Muscle layer of duodenum (tissue), 2 donors: ENCODE measurements around the gene B2M.
"Not testable (repeated sequence)": the region's sequence is repeated elsewhere in the genome, so short reads cannot be mapped to it uniquely, and the experiment has no call there.

Experiments used
- H3K27ac ChIP-seq: one replicate; pipeline ENCODE4 v1.7.0; 2013; ENCODE audit warnings: mild to moderate bottlenecking, low read length
- H3K27me3 ChIP-seq: one replicate; pipeline ENCODE4 v1.7.0; 2013; ENCODE audit warnings: low read depth, mild to moderate bottlenecking, control low read depth, low read length
- H3K36me3 ChIP-seq, 2 donors: one replicate each; pipeline ENCODE4 v1.7.0; 2013; ENCODE audit warnings: low read length in 2 of 2, control low read depth in 1 of 2, mild to moderate bottlenecking in 1 of 2; ENCODE audit not compliant: insufficient read depth in 2 of 2, control insufficient read depth in 1 of 2
- H3K4me1 ChIP-seq, 2 donors: one replicate each; pipeline ENCODE4 v1.7.0; 2013; ENCODE audit warnings: low read length in 2 of 2, mild to moderate bottlenecking in 2 of 2, control low read depth in 1 of 2, moderate library complexity in 1 of 2; ENCODE audit not compliant: insufficient read depth in 2 of 2, control insufficient read depth in 1 of 2
- H3K4me3 ChIP-seq, 2 donors: one replicate each; pipeline ENCODE4 v1.7.0; 2013; ENCODE audit warnings: low read length in 2 of 2, low read depth in 1 of 2, mild to moderate bottlenecking in 1 of 2
- H3K9me3 ChIP-seq, 2 donors: one replicate each; pipeline ENCODE4 v1.7.0; 2013; ENCODE audit warnings: low read length in 2 of 2, control low read depth in 1 of 2, mild to moderate bottlenecking in 1 of 2; ENCODE audit not compliant: control insufficient read depth in 1 of 2
- donor health status: healthy.

The B2M gene

DNA sequence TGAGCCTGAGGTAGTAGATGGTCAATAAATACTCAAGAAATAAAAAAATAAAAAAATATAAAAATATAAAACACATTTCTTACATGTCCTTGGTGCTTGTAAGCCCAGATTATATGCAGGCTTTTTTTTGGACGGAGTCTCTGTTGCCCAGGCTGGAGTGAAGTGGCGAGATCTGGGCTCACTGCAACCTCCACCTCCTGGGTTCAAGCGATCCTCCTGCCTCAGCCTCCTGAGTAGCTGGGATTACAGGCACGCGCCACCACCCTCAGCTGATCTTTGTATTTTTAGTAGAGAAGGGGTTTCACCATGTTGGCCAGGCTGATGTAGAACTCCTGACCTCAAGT is 16.9 kb downstream of the B2M start:
- peaks cover 9 to 11% of the 10 kb centered on the region in 2 donors for H3K36me3 ChIP-seq
- H3K4me1 ChIP-seq: peaks cover 9 to 18% of the 10 kb centered on the region in 2 donors
- not testable (repeated sequence) for H3K9me3 ChIP-seq, H3K27me3 ChIP-seq
- H3K27ac ChIP-seq: peak overlapping the region; percentile 99
- H3K4me3 ChIP-seq: peak overlapping the region; percentile 87 to 91

DNA sequence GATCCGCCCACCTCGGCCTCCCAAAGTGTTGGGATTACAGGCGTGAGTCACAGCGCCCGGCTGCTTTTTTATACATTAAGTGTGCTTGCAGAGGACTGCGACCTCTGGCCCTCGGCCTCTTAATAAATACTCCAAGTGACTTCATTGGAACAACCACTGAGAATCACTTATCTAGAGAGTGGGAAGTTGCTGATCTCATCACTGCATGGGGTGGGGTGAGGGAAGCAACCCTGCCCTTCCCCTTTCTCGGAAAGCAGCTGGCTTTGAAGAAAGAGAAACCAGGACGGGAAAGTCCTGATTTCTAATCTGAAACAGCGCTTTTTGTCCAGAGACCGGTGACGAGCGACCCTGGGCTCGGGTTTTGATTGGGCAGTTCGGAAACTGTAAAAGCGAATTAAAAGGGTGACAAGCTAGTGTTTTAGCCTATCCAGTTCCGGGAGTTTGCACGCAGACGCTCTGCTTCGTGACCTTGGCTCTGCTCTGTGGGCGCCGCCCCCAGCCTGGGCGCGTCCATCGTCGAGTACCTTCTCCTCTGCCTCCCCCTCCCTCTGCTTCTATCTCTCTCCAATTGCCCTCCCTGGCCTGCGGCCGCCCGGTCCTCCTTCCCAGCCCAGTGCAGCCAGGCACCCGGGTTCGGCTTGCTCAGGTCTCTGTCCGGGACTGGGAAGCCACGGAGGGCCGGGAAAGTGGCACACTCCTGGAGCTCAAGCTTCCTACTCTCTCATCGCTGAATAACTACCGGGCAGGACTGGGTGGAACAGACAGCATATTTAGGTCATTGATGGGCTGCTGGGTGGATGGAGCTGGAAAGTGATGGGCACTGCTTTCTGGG is 17.5 kb downstream of the B2M start:
- H3K4me1 ChIP-seq: peaks cover 9 to 18% of the 10 kb centered on the region in 2 donors
- H3K9me3 ChIP-seq: no peaks in the 10 kb centered on the region
- H3K4me3 ChIP-seq: peak overlapping the region; percentile 87 to 91
- peak overlapping the region; percentile 99 for H3K27ac ChIP-seq
- H3K27me3 ChIP-seq: no peaks in the 10 kb centered on the region
- peaks cover 9 to 11% of the 10 kb centered on the region in 2 donors for H3K36me3 ChIP-seq

DNA sequence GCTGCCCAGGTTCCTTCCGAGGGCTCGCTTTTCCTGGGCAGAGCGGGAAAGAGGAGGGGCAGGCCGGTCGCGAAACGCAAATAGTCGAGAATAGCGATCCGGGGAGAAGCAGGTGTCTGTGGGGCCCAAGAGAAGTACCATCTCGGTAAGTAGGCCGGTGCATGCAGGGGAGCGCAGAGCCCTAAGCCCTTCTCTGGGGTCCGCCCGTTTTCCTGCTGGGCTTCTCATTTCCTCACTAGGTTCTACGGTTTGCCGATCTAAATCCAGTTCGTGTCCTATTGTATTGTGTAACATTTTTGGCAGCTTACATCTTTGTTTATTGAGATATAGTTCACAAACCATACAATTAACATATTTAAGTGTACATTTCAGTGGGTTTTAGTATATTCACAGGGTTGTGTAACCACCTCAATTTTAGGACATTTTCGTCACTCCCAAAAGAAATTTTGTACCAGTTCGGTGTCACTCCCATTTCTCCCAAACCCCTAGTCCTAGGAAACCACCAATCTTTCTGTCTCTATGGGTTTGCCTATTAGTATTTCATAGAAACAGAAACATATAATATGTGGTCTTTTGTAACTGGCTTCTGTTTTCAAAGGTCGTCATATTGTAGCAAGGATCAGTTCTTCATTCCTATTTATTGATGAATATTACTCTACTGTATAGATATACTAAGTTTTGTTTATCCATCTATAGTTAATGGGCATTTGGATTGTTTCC is 18.3 kb downstream of the B2M start:
- H3K4me1 ChIP-seq: peaks cover 9 to 18% of the 10 kb centered on the region in 2 donors

DNA sequence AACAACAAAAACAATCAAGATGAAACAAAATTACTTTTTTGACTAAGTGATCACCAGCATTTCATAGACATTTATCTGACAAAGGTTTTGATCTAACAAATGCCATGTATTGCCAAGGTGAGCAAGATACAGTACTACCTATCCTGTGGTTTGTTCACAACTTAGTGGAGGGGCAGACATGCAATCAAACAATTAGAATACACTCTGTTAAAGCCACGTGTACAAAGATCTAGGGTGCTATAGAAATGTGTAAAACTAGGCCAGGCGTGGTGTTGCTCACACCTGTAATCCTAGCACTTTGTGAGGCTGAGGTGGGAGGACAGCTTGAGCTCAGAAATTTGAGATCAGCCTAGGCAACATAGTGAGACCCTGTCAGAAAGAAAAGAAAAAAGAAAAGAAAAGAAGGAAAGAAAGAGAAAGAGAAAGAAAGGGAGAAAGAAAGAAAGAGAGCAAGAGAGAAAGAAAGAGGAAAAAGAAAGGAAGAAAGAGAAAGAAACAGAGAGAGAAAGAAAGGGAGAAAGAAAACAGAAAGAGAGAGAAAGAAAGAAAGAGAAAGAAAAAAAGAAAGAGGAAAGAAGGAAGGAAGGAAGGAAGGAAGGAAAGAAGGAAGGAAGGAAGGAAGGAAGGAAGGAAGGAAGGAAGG is 23.6 kb downstream of the B2M start:
- Histone ChIP-seq H3K27me3 (no peaks in the 10 kb centered on the region), H3K4me1 (peaks cover 4% of the 10 kb centered on the region in 2 donors)

More for the DNA sequence above, 18.3 kb downstream of the B2M start:
- Histone ChIP-seq H3K4me3 (peak overlapping the region; percentile 87 to 91), H3K27me3 (no peaks in the 10 kb centered on the region), H3K27ac (peak overlapping the region; percentile 99), H3K9me3 (no peaks in the 10 kb centered on the region), H3K36me3 (peaks cover 9 to 11% of the 10 kb centered on the region in 2 donors)

DNA sequence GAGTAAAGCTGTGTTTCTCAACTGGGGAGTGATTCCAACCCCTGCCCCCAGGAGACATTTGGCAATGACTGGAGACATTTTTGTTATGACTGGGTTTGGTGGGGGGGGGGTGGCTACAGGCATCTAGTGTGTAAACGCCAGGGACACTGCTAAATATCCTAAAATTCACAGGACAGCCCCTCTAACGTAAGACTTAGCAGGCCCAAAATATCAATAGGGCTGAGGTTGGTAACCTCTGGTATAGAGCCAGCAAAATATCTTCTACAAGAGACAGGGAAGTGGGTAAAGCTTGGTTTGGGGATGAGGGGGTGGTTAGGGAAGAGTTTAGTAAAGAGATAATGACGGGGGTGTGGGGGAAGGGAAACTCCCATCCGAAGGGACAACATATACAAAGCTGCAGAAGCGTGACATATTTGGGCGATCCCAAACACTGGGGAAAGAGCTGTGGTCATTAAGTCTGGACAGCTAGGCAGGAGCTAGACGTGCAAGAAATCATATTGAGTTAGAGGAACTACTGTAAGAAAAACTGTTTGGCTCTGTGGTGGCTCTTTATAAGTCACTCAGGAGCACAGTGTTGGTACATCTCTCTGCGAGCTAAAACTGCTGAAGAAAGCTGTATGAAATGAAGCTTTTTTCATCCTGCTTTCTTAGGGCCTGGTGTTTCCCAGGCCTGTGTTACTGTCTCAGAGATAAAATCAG is 24.3 kb downstream of the B2M start:
- Histone ChIP-seq H3K36me3 (peaks cover 9 to 11% of the 10 kb centered on the region in 2 donors), H3K9me3 (no peaks in the 10 kb centered on the region), H3K27ac (peak overlapping the region; percentile 53), H3K27me3 (no peaks in the 10 kb centered on the region), H3K4me3 (no peak overlapping the region), H3K4me1 (peaks cover 2 to 4% of the 10 kb centered on the region in 2 donors)

More for the DNA sequence above, 23.6 kb downstream of the B2M start:
- Histone ChIP-seq H3K9me3 (no peaks in the 10 kb centered on the region), H3K36me3 (peaks cover 9 to 11% of the 10 kb centered on the region in 2 donors), H3K4me3 (no peak overlapping the region), H3K27ac (peak overlapping the region; percentile 53)

DNA sequence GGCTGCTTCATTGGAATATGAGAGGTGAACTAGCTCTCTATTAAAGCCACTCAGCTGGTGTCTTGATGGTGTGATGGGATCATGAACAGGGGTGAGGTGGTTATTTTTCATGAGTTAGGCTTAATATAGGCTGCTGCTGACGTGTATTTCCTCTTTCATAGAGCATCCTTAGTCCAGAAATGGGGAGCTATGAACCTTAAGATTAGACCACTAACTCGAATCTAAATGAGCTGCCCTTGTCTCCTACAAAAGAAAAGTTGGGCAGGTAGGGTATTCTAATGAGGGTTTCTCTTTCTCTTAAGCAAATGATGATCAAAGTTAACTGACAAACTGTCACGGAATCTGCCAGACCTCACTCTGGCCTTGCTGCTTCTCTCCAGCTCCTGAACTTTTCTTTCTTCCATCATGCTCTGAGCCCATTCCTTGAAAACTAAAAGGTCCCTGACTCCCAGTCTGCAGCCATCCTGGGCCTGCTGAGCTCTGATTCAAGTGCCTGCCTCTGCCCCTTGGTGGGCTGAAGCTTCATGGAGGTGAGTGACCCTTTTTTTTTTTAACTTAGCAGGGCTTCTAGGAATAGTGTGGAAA is 25.0 kb downstream of the B2M start, which contains the start of gene TRIM69:
TRIM69 (plus strand) TSS at position 348 of the 585 bp plus-strand sequence; CDS start at position 525, 177 bp downstream.
- no peak within 1 kb of the TSS for H3K4me3 ChIP-seq

DNA sequence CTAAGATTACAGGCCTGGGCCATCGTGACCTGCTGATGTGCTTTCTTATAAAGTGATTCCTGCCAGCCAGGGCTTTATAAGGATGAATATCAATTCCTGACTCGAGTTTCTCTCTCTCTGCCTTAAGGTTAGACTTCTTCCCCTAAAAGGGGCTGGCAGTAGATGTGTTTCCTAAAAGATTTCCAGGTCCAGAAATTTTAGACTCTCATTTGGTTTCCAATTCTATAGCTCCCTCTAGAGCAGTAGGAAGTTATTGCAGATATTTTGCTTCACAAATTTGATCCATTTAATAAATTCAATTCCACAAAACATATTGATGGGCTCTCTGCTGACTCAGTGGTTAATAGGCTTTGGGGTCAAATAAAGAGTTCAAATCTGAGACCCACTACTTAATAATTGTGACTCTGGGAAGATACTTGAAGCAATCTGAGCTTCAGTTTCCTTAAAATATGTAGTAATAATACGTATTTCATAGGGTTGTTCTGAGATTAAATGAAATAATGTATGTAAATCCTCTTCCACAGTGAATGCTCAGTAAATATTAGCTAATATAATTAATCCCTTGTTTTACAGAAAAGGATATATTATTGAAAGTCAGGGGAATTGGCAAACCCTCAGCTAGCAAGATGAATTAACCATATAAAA is 27.1 kb downstream of the B2M start:
- no peaks in the 10 kb centered on the region for H3K36me3 ChIP-seq
- H3K9me3 ChIP-seq: no peaks in the 10 kb centered on the region
- H3K27ac ChIP-seq: no peak overlapping the region
- H3K4me1 ChIP-seq: peaks cover 0 to 4% of the 10 kb centered on the region in 2 donors
- H3K4me3 ChIP-seq: no peak overlapping the region
- H3K27me3 ChIP-seq: no peaks in the 10 kb centered on the region

More for the DNA sequence above, 25.0 kb downstream of the B2M start, which contains the start of gene TRIM69:
- Histone ChIP-seq H3K27me3 (no peaks in the 10 kb centered on the region), H3K27ac (peak within 1 kb of the TSS; percentile 53), H3K9me3 (no peaks in the 10 kb centered on the region), H3K36me3 (peaks cover 8 to 11% of the 10 kb centered on the region in 2 donors), H3K4me1 (peaks cover 0 to 4% of the 10 kb centered on the region in 2 donors)

DNA sequence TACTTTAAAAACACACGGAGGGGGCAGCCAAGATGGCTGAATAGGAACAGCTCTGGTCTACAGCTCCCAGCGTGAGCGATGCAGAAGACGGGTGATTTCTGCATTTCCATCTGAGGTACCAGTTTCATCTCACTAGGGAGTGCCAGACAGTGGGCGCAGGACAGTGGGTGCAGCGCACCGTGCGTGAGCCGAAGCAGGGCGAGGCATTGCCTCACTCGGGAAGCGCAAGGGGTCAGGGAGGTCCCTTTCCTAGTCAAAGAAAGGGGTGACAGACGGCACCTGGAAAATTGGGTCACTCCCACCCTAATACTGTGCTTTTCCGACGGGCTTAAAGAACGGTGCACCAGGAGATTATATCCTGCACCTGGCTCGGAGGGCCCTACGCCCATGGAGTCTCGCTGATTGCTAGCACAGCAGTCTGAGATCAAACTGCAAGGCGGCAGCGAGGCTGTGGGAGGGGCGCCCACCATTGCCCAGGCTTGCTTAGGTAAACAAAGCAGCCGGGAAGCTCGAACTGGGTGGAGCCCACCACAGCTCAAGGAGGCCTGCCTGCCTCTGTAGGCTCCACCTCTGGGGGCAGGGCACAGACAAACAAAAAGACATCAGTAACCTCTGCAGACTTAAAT is 28.0 kb downstream of the B2M start:
- H3K36me3 ChIP-seq, H3K27ac ChIP-seq, H3K4me3 ChIP-seq, H3K27me3 ChIP-seq, H3K9me3 ChIP-seq, H3K4me1 ChIP-seq: not testable (repeated sequence)

DNA sequence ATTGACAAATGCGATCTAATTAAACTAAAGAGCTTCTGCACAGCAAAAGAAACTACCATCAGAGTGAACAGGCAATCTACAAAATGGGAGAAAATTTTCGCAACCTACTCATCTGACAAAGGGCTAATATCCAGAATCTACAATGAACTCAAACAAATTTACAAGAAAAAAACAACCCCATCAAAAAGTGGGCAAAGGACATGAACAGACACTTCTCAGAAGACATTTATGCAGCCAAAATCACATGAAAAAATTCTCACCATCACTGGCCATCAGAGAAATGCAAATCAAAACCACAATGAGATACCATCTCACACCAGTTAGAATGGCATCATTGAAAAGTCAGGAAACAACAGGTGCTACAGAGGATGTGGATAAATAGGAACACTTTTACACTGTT is 32.1 kb downstream of the B2M start:
- not testable (repeated sequence) for H3K27me3 ChIP-seq, H3K27ac ChIP-seq, H3K4me1 ChIP-seq, H3K36me3 ChIP-seq, H3K4me3 ChIP-seq, H3K9me3 ChIP-seq

DNA sequence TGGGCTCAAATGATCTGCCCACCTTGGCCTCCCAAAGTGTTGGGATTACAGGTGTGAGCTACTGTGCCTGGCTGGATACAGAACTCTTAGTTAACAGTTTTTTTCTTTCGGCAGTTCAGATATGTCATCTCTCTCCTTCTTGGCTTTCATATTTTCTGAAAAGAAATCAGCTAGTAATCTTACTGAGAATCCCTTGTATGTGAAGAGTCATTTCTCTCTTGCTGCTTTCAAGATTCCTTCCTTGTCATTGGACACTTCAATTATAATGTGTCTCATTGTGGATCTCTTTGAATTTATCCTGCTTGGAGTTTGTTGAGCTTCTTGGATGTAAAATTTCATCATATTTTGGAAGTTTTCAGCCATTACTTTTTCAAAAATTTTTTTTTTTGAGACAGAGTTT is 42.0 kb downstream of the B2M start:
- Histone ChIP-seq H3K4me1 (no peaks in the 10 kb centered on the region), H3K9me3 (peaks cover 4 to 6% of the 10 kb centered on the region in 2 donors), H3K36me3 (no peaks in the 10 kb centered on the region), H3K27me3 (no peaks in the 10 kb centered on the region), H3K4me3 (no peak overlapping the region), H3K27ac (no peak overlapping the region)
